Activated B cell treated with CpG ODN at 0.5 μM for 24 hours (primary cell): ENCODE measurements around the gene SGCD. TPM values are rescaled to one million over a fixed set of nuclear protein-coding genes. Genes with fewer than 3 reads are reported as not detected.

ENCODE experiments used
- ATAC-seq: fragments of 200-7000 bp; cut with Tn5 transposase; one replicate; pipeline ENCODE4 v1.10.0; 2021; ENCODE audit warnings: low read depth, mild to moderate bottlenecking, moderate library complexity
- CTCF ChIA-PET: fragments of 350-600 bp; sonication (Branson Sonifier 250); formaldehyde crosslinking; loops from one replicate; lab custom pipeline; 2021; ENCODE audit warnings: antibody characterized with exemption; lab: Charles Lee
- POLR2A ChIA-PET: fragments of 350-600 bp; sonication (Branson Sonifier 250); formaldehyde crosslinking; loops from one replicate; lab custom pipeline; 2021; ENCODE audit warnings: antibody characterized with exemption; lab: Charles Lee
- DNase-seq: peaks from one replicate; pipeline ENCODE4 v3.0.0; 2022
- H3K27ac Mint-ChIP-seq: one replicate; pipeline ENCODE4 v1.8.0; 2020; ENCODE audit warnings: mixed read lengths
- H3K27me3 Mint-ChIP-seq: one replicate; pipeline ENCODE4 v1.8.0; 2021; ENCODE audit warnings: mixed read lengths
- H3K36me3 Mint-ChIP-seq: one replicate; pipeline ENCODE4 v1.8.0; 2021; ENCODE audit warnings: low read depth, mixed read lengths
- H3K4me1 Mint-ChIP-seq: one replicate; pipeline ENCODE4 v1.8.0; 2021; ENCODE audit warnings: mixed read lengths
- H3K4me3 Mint-ChIP-seq: one replicate; pipeline ENCODE4 v1.8.0; 2020; ENCODE audit warnings: mild to moderate bottlenecking, mixed read lengths
- H3K9me3 Mint-ChIP-seq: one replicate; pipeline ENCODE4 v1.8.0; 2020; ENCODE audit warnings: mixed read lengths
- intact Hi-C: fragments of 100-400 bp; cut with micrococcal nuclease; formaldehyde crosslinking; loops from one replicate; pipeline ENCODE4 v1.15.1; 2024
- total RNA-seq: library from RNA; stranded (reverse); gene quantifications from 2 replicates; pipeline ENCODE4 v1.2.3, GENCODE V29; 2022
- TF ChIP-seq, protein P1 (sequence below): fragments of 200-600 bp; IDR thresholded peaks from one replicate; pipeline ENCODE4 v1.8.0; 2022; ENCODE audit warnings: antibody characterized with exemption, mild to moderate bottlenecking

SGCD gene
- total RNA-seq, 1 donor from 2014 or later = not detected

DNA sequence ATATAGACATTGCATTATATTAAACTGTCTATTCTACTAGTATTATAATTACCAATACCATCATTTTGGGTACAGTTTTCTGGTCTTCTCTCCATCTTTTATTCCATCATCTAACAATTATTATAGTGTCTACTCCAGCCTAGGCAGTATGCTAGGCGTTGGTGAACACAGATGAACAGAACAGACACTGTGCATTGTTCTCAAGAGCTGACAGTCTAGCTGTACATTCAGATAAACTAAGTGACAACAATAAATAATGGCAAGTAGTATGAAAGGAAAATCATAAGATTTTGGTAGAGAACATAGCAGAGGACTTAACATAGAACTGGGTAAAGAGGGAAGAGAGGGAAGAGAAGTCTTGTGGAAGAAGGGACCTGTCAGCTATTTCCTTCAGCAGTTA, 12.5 kb upstream of the SGCD start:
- intact Hi-C loops = no loop called here
- no peak for DNase-seq
- Mint-ChIP-seq H3K4me3 (no peak overlapping the region), H3K27me3 (no peaks in the 10 kb centered on the region), H3K27ac (no peak overlapping the region), H3K36me3 (no peaks in the 10 kb centered on the region), H3K9me3 (peaks cover 3% of the 10 kb centered on the region), H3K4me1 (no peaks in the 10 kb centered on the region)
- ChIA-PET POLR2A (no interaction called here), CTCF (no interaction called here)
- TF ChIP-seq, protein P1, sequence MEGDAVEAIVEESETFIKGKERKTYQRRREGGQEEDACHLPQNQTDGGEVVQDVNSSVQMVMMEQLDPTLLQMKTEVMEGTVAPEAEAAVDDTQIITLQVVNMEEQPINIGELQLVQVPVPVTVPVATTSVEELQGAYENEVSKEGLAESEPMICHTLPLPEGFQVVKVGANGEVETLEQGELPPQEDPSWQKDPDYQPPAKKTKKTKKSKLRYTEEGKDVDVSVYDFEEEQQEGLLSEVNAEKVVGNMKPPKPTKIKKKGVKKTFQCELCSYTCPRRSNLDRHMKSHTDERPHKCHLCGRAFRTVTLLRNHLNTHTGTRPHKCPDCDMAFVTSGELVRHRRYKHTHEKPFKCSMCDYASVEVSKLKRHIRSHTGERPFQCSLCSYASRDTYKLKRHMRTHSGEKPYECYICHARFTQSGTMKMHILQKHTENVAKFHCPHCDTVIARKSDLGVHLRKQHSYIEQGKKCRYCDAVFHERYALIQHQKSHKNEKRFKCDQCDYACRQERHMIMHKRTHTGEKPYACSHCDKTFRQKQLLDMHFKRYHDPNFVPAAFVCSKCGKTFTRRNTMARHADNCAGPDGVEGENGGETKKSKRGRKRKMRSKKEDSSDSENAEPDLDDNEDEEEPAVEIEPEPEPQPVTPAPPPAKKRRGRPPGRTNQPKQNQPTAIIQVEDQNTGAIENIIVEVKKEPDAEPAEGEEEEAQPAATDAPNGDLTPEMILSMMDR = no peak
- ATAC-seq = no peak

DNA sequence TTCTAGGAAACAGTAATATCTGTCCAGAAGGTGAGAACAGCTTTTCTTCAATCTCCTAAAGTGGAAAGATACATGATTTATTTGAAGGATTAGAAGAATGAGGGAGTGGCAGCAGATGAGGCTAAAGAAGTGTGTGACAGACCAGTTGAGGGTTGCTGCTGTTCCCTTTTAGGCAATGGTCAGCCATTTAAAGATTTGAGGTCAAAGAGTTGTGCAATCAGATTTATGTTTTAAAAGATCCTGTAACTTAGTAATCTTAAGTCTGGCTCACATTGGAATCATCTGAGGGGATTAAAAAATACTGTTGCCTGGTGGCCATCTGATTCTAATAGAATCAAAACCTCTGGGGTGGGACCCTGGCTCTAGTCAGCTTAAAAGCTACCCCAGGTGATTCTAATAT, 4.3 kb upstream of the SGCD start:
- H3K4me3 Mint-ChIP-seq = no peak overlapping the region
- no peaks in the 10 kb centered on the region for H3K27me3 Mint-ChIP-seq
- H3K4me1 Mint-ChIP-seq = no peaks in the 10 kb centered on the region
- CTCF ChIA-PET = no interaction called here
- ATAC-seq = no peak
- DNase-seq = no peak
- no peak overlapping the region for H3K27ac Mint-ChIP-seq
- H3K9me3 Mint-ChIP-seq = no peaks in the 10 kb centered on the region
- POLR2A ChIA-PET = no interaction called here
- intact Hi-C loops = no loop called here
- TF ChIP-seq, protein P1 = no peak
- H3K36me3 Mint-ChIP-seq = no peaks in the 10 kb centered on the region

GRCh38 chr5:156327296-156327695, 332 bp downstream of the SGCD start:
- TF ChIP-seq, protein P1 = no peak
- CTCF ChIA-PET = no interaction called here
- Mint-ChIP-seq H3K4me1 (no peaks in the 10 kb centered on the region), H3K27me3 (no peaks in the 10 kb centered on the region), H3K9me3 (no peaks in the 10 kb centered on the region), H3K27ac (no peak overlapping the region), H3K36me3 (no peaks in the 10 kb centered on the region), H3K4me3 (no peak overlapping the region)
- intact Hi-C loops = no loop called here
- POLR2A ChIA-PET = no interaction called here
- ATAC-seq (no peak), DNase-seq (no peak)

DNA sequence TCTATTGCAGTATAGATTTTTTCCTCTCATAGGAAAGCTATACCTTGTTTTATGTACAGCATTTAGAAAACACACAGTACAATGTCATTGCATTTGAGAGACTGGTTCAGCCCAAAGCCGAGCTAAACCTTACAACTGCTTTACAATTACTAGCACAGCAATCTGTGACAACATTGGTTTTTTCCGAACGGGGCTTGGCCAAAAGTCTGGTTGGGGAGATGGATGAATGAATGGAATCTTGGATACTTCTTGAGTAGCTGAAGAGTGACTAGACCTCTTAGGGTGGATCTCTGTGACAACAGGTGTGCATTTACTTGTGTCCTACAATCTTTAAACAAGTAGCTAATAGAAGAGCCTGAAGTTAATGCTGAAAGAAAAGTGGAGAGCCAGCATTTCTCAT, 1.2 kb downstream of the SGCD start:
- TF ChIP-seq, protein P1 = no peak
- CTCF ChIA-PET = no interaction called here
- Mint-ChIP-seq H3K4me3 (no peak overlapping the region), H3K4me1 (no peaks in the 10 kb centered on the region), H3K36me3 (no peaks in the 10 kb centered on the region), H3K27ac (no peak overlapping the region), H3K27me3 (no peaks in the 10 kb centered on the region), H3K9me3 (no peaks in the 10 kb centered on the region)
- ATAC-seq (no peak), DNase-seq (no peak)
- POLR2A ChIA-PET = no interaction called here
- intact Hi-C loops = no loop called here

DNA sequence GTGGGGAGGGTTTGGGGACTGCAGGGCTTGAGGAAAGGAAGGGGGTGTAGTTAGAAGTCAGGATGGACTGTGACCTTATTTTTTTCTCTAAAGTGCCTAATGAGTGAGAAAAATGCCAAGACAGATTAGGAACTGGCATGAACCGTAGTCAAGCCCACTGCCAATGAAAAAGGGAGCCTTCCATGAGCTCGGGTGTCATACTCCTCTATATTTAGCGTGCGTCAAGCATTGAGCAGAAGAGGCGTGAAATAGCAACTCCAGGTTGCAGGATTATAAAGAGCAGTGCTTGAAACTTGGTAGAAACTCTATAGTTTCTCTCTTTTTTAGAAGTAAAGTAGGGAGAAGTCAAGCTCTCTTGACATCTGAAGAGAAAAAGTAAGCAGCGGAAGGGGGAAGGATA, 1.8 kb downstream of the SGCD start:
- no peaks in the 10 kb centered on the region for H3K4me1 Mint-ChIP-seq
- intact Hi-C loops = no loop called here
- no peak for DNase-seq
- H3K9me3 Mint-ChIP-seq = no peaks in the 10 kb centered on the region
- CTCF ChIA-PET = no interaction called here
- ATAC-seq = no peak
- no peaks in the 10 kb centered on the region for H3K27me3 Mint-ChIP-seq
- H3K36me3 Mint-ChIP-seq = no peaks in the 10 kb centered on the region
- no peak overlapping the region for H3K4me3 Mint-ChIP-seq
- H3K27ac Mint-ChIP-seq = no peak overlapping the region
- TF ChIP-seq, protein P1 = no peak
- POLR2A ChIA-PET = no interaction called here
